GM23338 (cell line): ENCODE measurements around the gene GPANK1.

ENCODE experiments used
- CREB1 ChIP-seq: fragments of 250-450 bp; sonication (Bioruptor Pico); IDR thresholded peaks from 2 replicates; pipeline ENCODE4 v1.5.0; 2020; ENCODE audit warnings: low read depth, mild to moderate bottlenecking, moderate library complexity
- EZH2 ChIP-seq: fragments of 200-600 bp; sonication (generic); IDR thresholded peaks from one replicate; pipeline ENCODE4 v1.8.0; 2017; ENCODE audit warnings: antibody characterized with exemption, mild to moderate bottlenecking, low read depth; ENCODE audit not compliant: unreplicated experiment
- EZH2phosphoT487 ChIP-seq: fragments of 200-600 bp; sonication (generic); IDR thresholded peaks from one replicate; pipeline ENCODE4 v1.8.1; 2018; ENCODE audit warnings: antibody characterized with exemption; ENCODE audit not compliant: unreplicated experiment
- JUNB ChIP-seq: IDR thresholded peaks from one replicate; pipeline ENCODE4 v1.6.1; 2016; ENCODE audit warnings: antibody characterized with exemption; ENCODE audit not compliant: unreplicated experiment
- NANOG ChIP-seq: IDR thresholded peaks from 2 replicates; pipeline ENCODE4 v1.6.1; 2016; ENCODE audit warnings: antibody characterized with exemption, borderline replicate concordance
- POLR2AphosphoS5 ChIP-seq: IDR thresholded peaks from 2 replicates; pipeline ENCODE4 v1.6.1; 2016; ENCODE audit warnings: antibody characterized with exemption, low read depth
- STAT1 ChIP-seq: IDR thresholded peaks from one replicate; pipeline ENCODE4 v1.6.1; 2016; ENCODE audit warnings: antibody characterized with exemption; ENCODE audit not compliant: unreplicated experiment
- ZNF114 ChIP-seq: fragments of 250-450 bp; sonication (Bioruptor Pico); IDR thresholded peaks from 2 replicates; pipeline ENCODE4 v1.5.0; 2020; ENCODE audit warnings: mild to moderate bottlenecking, moderate library complexity
- ZNF331 ChIP-seq: fragments of 250-450 bp; sonication (Bioruptor Pico); IDR thresholded peaks from 2 replicates; pipeline ENCODE4 v1.5.0; 2020; ENCODE audit warnings: low read depth, mild to moderate bottlenecking, moderate library complexity
- TF ChIP-seq, protein P1 (sequence below), 2 experiments: fragments of 200-600 bp in 1 of 2; sonication (generic) in 1 of 2; conservative IDR thresholded peaks; 2 replicates each; pipeline versions ENCODE4 v1.5.1 to v1.6.1; 2016 to 2017; ENCODE audit warnings: antibody characterized with exemption in 2 of 2, low read depth in 2 of 2, mild to moderate bottlenecking in 2 of 2, moderate library complexity in 1 of 2
- TF ChIP-seq, protein P2 (sequence below): IDR thresholded peaks from one replicate; pipeline ENCODE4 v1.6.1; 2018; ENCODE audit warnings: antibody characterized with exemption; ENCODE audit not compliant: unreplicated experiment
- TF ChIP-seq, protein P3 (sequence below): IDR thresholded peaks from 2 replicates; pipeline ENCODE4 v1.6.1; 2016; ENCODE audit warnings: antibody characterized with exemption

GRCh38 chr6:31634969-31635575 lies 29.7 kb downstream of the GPANK1 start:
- TF ChIP-seq, protein P1, sequence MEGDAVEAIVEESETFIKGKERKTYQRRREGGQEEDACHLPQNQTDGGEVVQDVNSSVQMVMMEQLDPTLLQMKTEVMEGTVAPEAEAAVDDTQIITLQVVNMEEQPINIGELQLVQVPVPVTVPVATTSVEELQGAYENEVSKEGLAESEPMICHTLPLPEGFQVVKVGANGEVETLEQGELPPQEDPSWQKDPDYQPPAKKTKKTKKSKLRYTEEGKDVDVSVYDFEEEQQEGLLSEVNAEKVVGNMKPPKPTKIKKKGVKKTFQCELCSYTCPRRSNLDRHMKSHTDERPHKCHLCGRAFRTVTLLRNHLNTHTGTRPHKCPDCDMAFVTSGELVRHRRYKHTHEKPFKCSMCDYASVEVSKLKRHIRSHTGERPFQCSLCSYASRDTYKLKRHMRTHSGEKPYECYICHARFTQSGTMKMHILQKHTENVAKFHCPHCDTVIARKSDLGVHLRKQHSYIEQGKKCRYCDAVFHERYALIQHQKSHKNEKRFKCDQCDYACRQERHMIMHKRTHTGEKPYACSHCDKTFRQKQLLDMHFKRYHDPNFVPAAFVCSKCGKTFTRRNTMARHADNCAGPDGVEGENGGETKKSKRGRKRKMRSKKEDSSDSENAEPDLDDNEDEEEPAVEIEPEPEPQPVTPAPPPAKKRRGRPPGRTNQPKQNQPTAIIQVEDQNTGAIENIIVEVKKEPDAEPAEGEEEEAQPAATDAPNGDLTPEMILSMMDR (conservative IDR thresholded peaks at IDR 0.05; ENCODE audit: low read depth in 2 of 2): no peak
- TF ChIP-seq NANOG: no peak
- no peak for TF ChIP-seq POLR2AphosphoS5
- TF ChIP-seq, protein P2, sequence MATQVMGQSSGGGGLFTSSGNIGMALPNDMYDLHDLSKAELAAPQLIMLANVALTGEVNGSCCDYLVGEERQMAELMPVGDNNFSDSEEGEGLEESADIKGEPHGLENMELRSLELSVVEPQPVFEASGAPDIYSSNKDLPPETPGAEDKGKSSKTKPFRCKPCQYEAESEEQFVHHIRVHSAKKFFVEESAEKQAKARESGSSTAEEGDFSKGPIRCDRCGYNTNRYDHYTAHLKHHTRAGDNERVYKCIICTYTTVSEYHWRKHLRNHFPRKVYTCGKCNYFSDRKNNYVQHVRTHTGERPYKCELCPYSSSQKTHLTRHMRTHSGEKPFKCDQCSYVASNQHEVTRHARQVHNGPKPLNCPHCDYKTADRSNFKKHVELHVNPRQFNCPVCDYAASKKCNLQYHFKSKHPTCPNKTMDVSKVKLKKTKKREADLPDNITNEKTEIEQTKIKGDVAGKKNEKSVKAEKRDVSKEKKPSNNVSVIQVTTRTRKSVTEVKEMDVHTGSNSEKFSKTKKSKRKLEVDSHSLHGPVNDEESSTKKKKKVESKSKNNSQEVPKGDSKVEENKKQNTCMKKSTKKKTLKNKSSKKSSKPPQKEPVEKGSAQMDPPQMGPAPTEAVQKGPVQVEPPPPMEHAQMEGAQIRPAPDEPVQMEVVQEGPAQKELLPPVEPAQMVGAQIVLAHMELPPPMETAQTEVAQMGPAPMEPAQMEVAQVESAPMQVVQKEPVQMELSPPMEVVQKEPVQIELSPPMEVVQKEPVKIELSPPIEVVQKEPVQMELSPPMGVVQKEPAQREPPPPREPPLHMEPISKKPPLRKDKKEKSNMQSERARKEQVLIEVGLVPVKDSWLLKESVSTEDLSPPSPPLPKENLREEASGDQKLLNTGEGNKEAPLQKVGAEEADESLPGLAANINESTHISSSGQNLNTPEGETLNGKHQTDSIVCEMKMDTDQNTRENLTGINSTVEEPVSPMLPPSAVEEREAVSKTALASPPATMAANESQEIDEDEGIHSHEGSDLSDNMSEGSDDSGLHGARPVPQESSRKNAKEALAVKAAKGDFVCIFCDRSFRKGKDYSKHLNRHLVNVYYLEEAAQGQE: no peak
- no peak for TF ChIP-seq CREB1 (CRISPR knock-in tag)
- no peak for TF ChIP-seq EZH2
- TF ChIP-seq EZH2phosphoT487: no peak
- TF ChIP-seq ZNF331 (CRISPR knock-in tag): no peak
- no peak for TF ChIP-seq JUNB
- TF ChIP-seq, protein P3, sequence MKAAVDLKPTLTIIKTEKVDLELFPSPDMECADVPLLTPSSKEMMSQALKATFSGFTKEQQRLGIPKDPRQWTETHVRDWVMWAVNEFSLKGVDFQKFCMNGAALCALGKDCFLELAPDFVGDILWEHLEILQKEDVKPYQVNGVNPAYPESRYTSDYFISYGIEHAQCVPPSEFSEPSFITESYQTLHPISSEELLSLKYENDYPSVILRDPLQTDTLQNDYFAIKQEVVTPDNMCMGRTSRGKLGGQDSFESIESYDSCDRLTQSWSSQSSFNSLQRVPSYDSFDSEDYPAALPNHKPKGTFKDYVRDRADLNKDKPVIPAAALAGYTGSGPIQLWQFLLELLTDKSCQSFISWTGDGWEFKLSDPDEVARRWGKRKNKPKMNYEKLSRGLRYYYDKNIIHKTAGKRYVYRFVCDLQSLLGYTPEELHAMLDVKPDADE: no peak
- TF ChIP-seq ZNF114 (CRISPR knock-in tag): no peak
- no peak for TF ChIP-seq STAT1
